Activated T-cell treated with anti-CD3 and anti-CD28 coated beads, Interleukin-2, amount 50 U/mL, for 24 hours (primary cell): ENCODE measurements around the gene MICU1.
"Not testable (repeated sequence)": the region's sequence is repeated elsewhere in the genome, so short reads cannot be mapped to it uniquely, and the experiment has no call there.

Source experiments
- DNase-seq: peaks from one replicate; pipeline ENCODE4 v3.0.0-alpha.2; 2020
- H3K27ac Mint-ChIP-seq: 2 replicates; pipeline ENCODE4 v1.8.0; 2020; ENCODE audit warnings: mild to moderate bottlenecking, mixed read lengths
- H3K27me3 Mint-ChIP-seq: 2 replicates; pipeline ENCODE4 v1.8.0; 2020; ENCODE audit warnings: mixed read lengths
- H3K36me3 Mint-ChIP-seq: 2 replicates; pipeline ENCODE4 v1.8.0; 2020; ENCODE audit warnings: low read depth, mixed read lengths
- H3K4me1 Mint-ChIP-seq: 2 replicates; pipeline ENCODE4 v1.8.0; 2020; ENCODE audit warnings: low read depth, mixed read lengths
- H3K4me3 Mint-ChIP-seq: 2 replicates; pipeline ENCODE4 v1.8.0; 2020; ENCODE audit warnings: mild to moderate bottlenecking, moderate library complexity, mixed read lengths
- H3K9me3 Mint-ChIP-seq: 2 replicates; pipeline ENCODE4 v1.8.0; 2020; ENCODE audit warnings: mixed read lengths

Gene MICU1

GRCh38 chr10:72332423-72333111, 293.3 kb downstream of the MICU1 start:
- Mint-ChIP-seq H3K36me3 (peaks cover 59% of the 10 kb centered on the region), H3K27ac (peak overlapping the region; percentile 96), H3K4me3 (peak overlapping the region; percentile 63), H3K9me3 (no peaks in the 10 kb centered on the region), H3K4me1 (peaks cover 95% of the 10 kb centered on the region), H3K27me3 (no peaks in the 10 kb centered on the region)
- DNase-seq: no peak

- peak overlapping the region; percentile 96 for H3K27ac Mint-ChIP-seq
- peak; percentile 91 for DNase-seq
- H3K36me3 Mint-ChIP-seq: peaks cover 54% of the 10 kb centered on the region
- peak overlapping the region; percentile 63 for H3K4me3 Mint-ChIP-seq
- H3K4me1 Mint-ChIP-seq: peaks cover 91% of the 10 kb centered on the region
- no peaks in the 10 kb centered on the region for H3K27me3 Mint-ChIP-seq
- no peaks in the 10 kb centered on the region for H3K9me3 Mint-ChIP-seq
Measured at GRCh38 chr10:72331575-72332422, 294.1 kb downstream of the MICU1 start.

- Mint-ChIP-seq H3K36me3 (peaks cover 40% of the 10 kb centered on the region), H3K27ac (peak overlapping the region; percentile 96), H3K27me3 (no peaks in the 10 kb centered on the region), H3K4me3 (peak overlapping the region; percentile 90), H3K4me1 (peaks cover 82% of the 10 kb centered on the region), H3K9me3 (no peaks in the 10 kb centered on the region)
- DNase-seq: no peak
Measured at GRCh38 chr10:72330069-72330426, 295.8 kb downstream of the MICU1 start.

- H3K36me3 Mint-ChIP-seq: peaks cover 34% of the 10 kb centered on the region
- H3K9me3 Mint-ChIP-seq: no peaks in the 10 kb centered on the region
- H3K27ac Mint-ChIP-seq: peak overlapping the region; percentile 96
- no peak for DNase-seq
- H3K4me3 Mint-ChIP-seq: peak overlapping the region; percentile 90
- peaks cover 81% of the 10 kb centered on the region for H3K4me1 Mint-ChIP-seq
- no peaks in the 10 kb centered on the region for H3K27me3 Mint-ChIP-seq
Measured at GRCh38 chr10:72329290-72330068, 296.4 kb downstream of the MICU1 start.

- H3K27me3 Mint-ChIP-seq: no peaks in the 10 kb centered on the region
- H3K27ac Mint-ChIP-seq: peak overlapping the region; percentile 96
- peak overlapping the region; percentile 90 for H3K4me3 Mint-ChIP-seq
- H3K4me1 Mint-ChIP-seq: peaks cover 80% of the 10 kb centered on the region
- no peaks in the 10 kb centered on the region for H3K9me3 Mint-ChIP-seq
- H3K36me3 Mint-ChIP-seq: peaks cover 29% of the 10 kb centered on the region
- peak; percentile 62 for DNase-seq
Measured at GRCh38 chr10:72328829-72329204, 297.1 kb downstream of the MICU1 start.

- Mint-ChIP-seq H3K4me3 (peak overlapping the region; percentile 90), H3K9me3 (no peaks in the 10 kb centered on the region), H3K36me3 (peaks cover 23% of the 10 kb centered on the region), H3K27me3 (no peaks in the 10 kb centered on the region), H3K4me1 (peaks cover 80% of the 10 kb centered on the region), H3K27ac (peak overlapping the region; percentile 96)
- peak; percentile 61 for DNase-seq
Measured at GRCh38 chr10:72328045-72328828, 297.6 kb downstream of the MICU1 start.

GRCh38 chr10:72326665-72327603, 298.9 kb downstream of the MICU1 start:
- H3K9me3 Mint-ChIP-seq, H3K27me3 Mint-ChIP-seq: not testable (repeated sequence)
- Mint-ChIP-seq H3K27ac (peak overlapping the region; percentile 96), H3K4me3 (peak overlapping the region; percentile 90), H3K4me1 (peaks cover 80% of the 10 kb centered on the region), H3K36me3 (peaks cover 17% of the 10 kb centered on the region)
- DNase-seq: peak; percentile 86

- peaks cover 17% of the 10 kb centered on the region for H3K36me3 Mint-ChIP-seq
- not testable (repeated sequence) for H3K27me3 Mint-ChIP-seq, DNase-seq, H3K4me3 Mint-ChIP-seq, H3K9me3 Mint-ChIP-seq
- peaks cover 80% of the 10 kb centered on the region for H3K4me1 Mint-ChIP-seq
- peak overlapping the region; percentile 57 for H3K27ac Mint-ChIP-seq
Measured at GRCh38 chr10:72325243-72326175, 300.4 kb downstream of the MICU1 start.

- DNase-seq: no peak
- H3K9me3 Mint-ChIP-seq: no peaks in the 10 kb centered on the region
- H3K27me3 Mint-ChIP-seq: no peaks in the 10 kb centered on the region
- peak overlapping the region; percentile 100 for H3K27ac Mint-ChIP-seq
- peaks cover 15% of the 10 kb centered on the region for H3K36me3 Mint-ChIP-seq
- H3K4me1 Mint-ChIP-seq: peaks cover 74% of the 10 kb centered on the region
- no peak overlapping the region for H3K4me3 Mint-ChIP-seq
Measured at GRCh38 chr10:72323771-72324191, 302.1 kb downstream of the MICU1 start.

GRCh38 chr10:72323108-72323749, 302.6 kb downstream of the MICU1 start:
- DNase-seq: no peak
- no peaks in the 10 kb centered on the region for H3K27me3 Mint-ChIP-seq
- H3K4me3 Mint-ChIP-seq: peak overlapping the region; percentile 46
- no peaks in the 10 kb centered on the region for H3K9me3 Mint-ChIP-seq
- peaks cover 12% of the 10 kb centered on the region for H3K36me3 Mint-ChIP-seq
- peak overlapping the region; percentile 100 for H3K27ac Mint-ChIP-seq
- H3K4me1 Mint-ChIP-seq: peaks cover 74% of the 10 kb centered on the region

- no peaks in the 10 kb centered on the region for H3K9me3 Mint-ChIP-seq
- peak overlapping the region; percentile 100 for H3K27ac Mint-ChIP-seq
- peaks cover 5% of the 10 kb centered on the region for H3K36me3 Mint-ChIP-seq
- H3K4me1 Mint-ChIP-seq: peaks cover 72% of the 10 kb centered on the region
- peak overlapping the region; percentile 46 for H3K4me3 Mint-ChIP-seq
- no peaks in the 10 kb centered on the region for H3K27me3 Mint-ChIP-seq
- DNase-seq: peak; percentile 71
Measured at GRCh38 chr10:72322280-72323058, 303.4 kb downstream of the MICU1 start.

GRCh38 chr10:72322030-72322279, 303.9 kb downstream of the MICU1 start:
- peak; percentile 49 for DNase-seq
- Mint-ChIP-seq H3K4me1 (peaks cover 76% of the 10 kb centered on the region), H3K4me3 (peak overlapping the region; percentile 46), H3K27ac (peak overlapping the region; percentile 100), H3K36me3 (peaks cover 5% of the 10 kb centered on the region), H3K27me3 (no peaks in the 10 kb centered on the region), H3K9me3 (no peaks in the 10 kb centered on the region)
